Prostate gland (tissue), 2 donors: ENCODE data around the gene FBXO17.

Source experiments
- CTCF ChIP-seq, 4 experiments: fragments of 200-600 bp in 2 of 4; fragments of 450-650 bp in 2 of 4; sonication (generic) in 2 of 4; IDR thresholded peaks; 1 replicate in 3 of 4; 2 replicates in 1 of 4; pipeline ENCODE4 v1.5.1; 2016 to 2019; ENCODE audit warnings: antibody characterized with exemption in 4 of 4, mild to moderate bottlenecking in 2 of 4, moderate library complexity in 2 of 4
- POLR2A ChIP-seq: fragments of 450-650 bp; IDR thresholded peaks from one replicate; pipeline ENCODE4 v1.6.1; 2016; ENCODE audit warnings: antibody characterized with exemption, mild to moderate bottlenecking

GRCh38 chr19:38989066-38989605 is 13.6 kb upstream of the FBXO17 start:
- TF ChIP-seq CTCF (IDR thresholded peaks at IDR 0.05) (no peak), POLR2A (no peak)
